Hepatocyte (in vitro differentiated cells): ENCODE data around the gene ARHGAP6.

Source experiments
- CTCF ChIP-seq: fragments of 200-600 bp; sonication (generic); IDR thresholded peaks from 2 replicates; pipeline ENCODE4 v1.5.1; 2016; ENCODE audit warnings: antibody characterized with exemption, mild to moderate bottlenecking; ENCODE audit not compliant: poor library complexity
- EZH2phosphoT487 ChIP-seq: fragments of 200-600 bp; sonication (generic); IDR thresholded peaks from one replicate; pipeline ENCODE4 v1.6.1; 2018; ENCODE audit warnings: antibody characterized with exemption, mild to moderate bottlenecking, low read depth, moderate library complexity; ENCODE audit not compliant: unreplicated experiment, severe bottlenecking

DNA sequence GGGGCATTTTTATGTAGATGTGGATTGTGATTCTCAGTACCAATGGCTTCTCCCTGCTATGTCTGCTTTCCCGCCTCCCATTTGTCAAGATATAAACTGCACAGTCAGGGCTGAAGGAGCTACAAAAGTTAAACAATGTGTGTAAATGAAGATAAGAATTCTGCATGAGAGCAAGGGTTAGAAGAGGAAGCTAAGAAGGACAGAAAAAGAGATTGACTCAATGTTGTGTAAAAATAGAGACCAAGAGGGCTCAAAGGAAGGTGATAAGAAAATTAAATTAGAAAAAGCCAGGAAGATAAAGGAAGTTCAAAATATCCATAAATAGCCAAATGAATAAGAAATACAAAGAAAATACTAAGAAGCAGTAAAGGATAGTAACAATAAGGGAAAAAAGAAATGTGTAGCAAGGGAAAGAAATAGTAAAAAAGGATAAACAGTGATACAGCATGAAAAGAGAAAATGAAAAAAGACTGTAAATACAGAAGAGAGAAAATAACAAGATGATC is 290.1 kb downstream of the ARHGAP6 start:
- no peak for TF ChIP-seq CTCF
- TF ChIP-seq EZH2phosphoT487: no peak
